ENCODE measurements around the gene TAAR1. TPM values are rescaled to one million over a fixed set of nuclear protein-coding genes. Genes with fewer than 3 reads are reported as not detected.
"Not testable (repeated sequence)": the region's sequence is repeated elsewhere in the genome, so short reads cannot be mapped to it uniquely, and the experiment has no call there.

TAAR1 gene
- polyA plus RNA-seq, 2 of the 4 experiments (the other 2 are of a cell fraction): not detected

GRCh38 chr6:132604635-132605152 is 54.3 kb downstream of the TAAR1 start:
- ChIA-PET CTCF (no interaction called here), POLR2A (no interaction called here)
- FAIRE-seq: no peak
- WGBS (ENCODE audit: missing lambda C conversion rate): 79% methylated on average over 8 of the region's 8 CpGs
- H3K27ac ChIP-seq: no peak overlapping the region
- no peaks in the 10 kb centered on the region for H3K4me1 ChIP-seq
- ATAC-seq: no peak
- no peak overlapping the region for H3K4me3 ChIP-seq
- H3K4me2 ChIP-seq: no peak overlapping the region
- TF ChIP-seq ELK1 (IDR thresholded peaks at IDR 0.05; ENCODE audit: low read depth, low read length): no peak
- no peak for TF ChIP-seq KDM5A (IDR thresholded peaks at IDR 0.05)
- DNase-seq (ENCODE audit: low read depth in 1 of 2, low spot score in 1 of 2): no peak
- no peaks in the 10 kb centered on the region for H3K9me3 ChIP-seq

GRCh38 chr6:132600900-132601299 is 58.1 kb downstream of the TAAR1 start:
- CTCF ChIA-PET, H3K4me3 ChIP-seq: not testable (repeated sequence)

GRCh38 chr6:132598473-132598872 is 60.5 kb downstream of the TAAR1 start:
- FAIRE-seq: no peak
- DNase-seq (ENCODE audit: low read depth in 1 of 2, low spot score in 1 of 2): peak; percentile 26 to 30
- peak; percentile 88 to 89; a peak in 5 of 6 replicates for ATAC-seq
- CTCF ChIA-PET: interaction anchor here (0.7 to 1.1 kb wide), 2 partner anchors 13 to 38 kb away, joined by 3 to 4 read pairs; no protein-coding TSS in a partner anchor
- no peaks in the 10 kb centered on the region for H3K4me1 ChIP-seq
- 24% methylated on average over 3 of the region's 3 CpGs for WGBS (ENCODE audit: missing lambda C conversion rate)
- POLR2A ChIA-PET: no interaction called here
- H3K4me3 ChIP-seq: no peak overlapping the region
- H3K27ac ChIP-seq: no peak overlapping the region
- H3K9me3 ChIP-seq: no peaks in the 10 kb centered on the region
- peak; percentile 19; the same call in 1 of the 3 replicates for TF ChIP-seq CTCF (IDR thresholded peaks at IDR 0.05)
- TF ChIP-seq NR3C1 (IDR thresholded peaks at IDR 0.05): no peak
- no peak overlapping the region for H3K4me2 ChIP-seq

More at GRCh38 chr6:132600900-132601299, 58.1 kb downstream of the TAAR1 start:
- H3K27ac ChIP-seq; POLR2A ChIA-PET; H3K9me3 ChIP-seq; FAIRE-seq; H3K4me1 ChIP-seq; DNase-seq (ENCODE audit: low read depth in 1 of 2, low spot score in 1 of 2); H3K4me2 ChIP-seq; ATAC-seq: not testable (repeated sequence)

- no peak for TF ChIP-seq ZNF302 (CRISPR knock-in tag; IDR thresholded peaks at IDR 0.05)
- no peak for TF ChIP-seq NR3C1 (IDR thresholded peaks at IDR 0.05)
- TF ChIP-seq CTCF (IDR thresholded peaks at IDR 0.05): no peak
- no peak for TF ChIP-seq E2F6 (IDR thresholded peaks at IDR 0.05; ENCODE audit: borderline replicate concordance, low read depth)
- TF ChIP-seq MAZ (IDR thresholded peaks at IDR 0.05; ENCODE audit: borderline replicate concordance, low read depth, low read length): no peak
- TF ChIP-seq RCOR1 (IDR thresholded peaks at IDR 0.05; ENCODE audit: low read depth, low read length): no peak
- ATAC-seq: no peak
- no peak overlapping the region for H3K4me3 ChIP-seq
- no peak for FAIRE-seq
- 81% methylated on average over 6 of the region's 6 CpGs for WGBS (ENCODE audit: missing lambda C conversion rate)
- POLR2A ChIA-PET: no interaction called here
- DNase-seq (ENCODE audit: low read depth in 1 of 2, low spot score in 1 of 2): no peak
- no peak overlapping the region for H3K4me2 ChIP-seq
- CTCF ChIA-PET: no interaction called here
- no peak overlapping the region for H3K27ac ChIP-seq
- no peaks in the 10 kb centered on the region for H3K9me3 ChIP-seq
- no peaks in the 10 kb centered on the region for H3K4me1 ChIP-seq
Observed at GRCh38 chr6:132596201-132596600, 62.8 kb downstream of the TAAR1 start.

Other genes with a start within 250 kb of the TAAR1 start
- 22.8 and 29.5 TPM in 2 replicates for gene STX7, start 146.1 kb downstream of the TAAR1 start, polyA plus RNA-seq (2011; rRNA removed)
- 18.4 to 19.8 TPM (median 19.2 TPM) in 3 replicates for gene STX7, start 146.1 kb downstream of the TAAR1 start, polyA plus RNA-seq (2017; fragmentation: RNase III; extraction: RNeasy Plus Mini Kit Qiagen cat#74134 plus additional on column Dnase treatment)
- gene TAAR9, start 120.9 kb downstream of the TAAR1 start, polyA plus RNA-seq (2011; rRNA removed): not detected in 2 replicates
- gene TAAR9, start 120.9 kb downstream of the TAAR1 start, polyA plus RNA-seq (2017; fragmentation: RNase III; extraction: RNeasy Plus Mini Kit Qiagen cat#74134 plus additional on column Dnase treatment): not detected in 3 replicates
- not detected in 2 replicates for gene TAAR8, start 106.5 kb downstream of the TAAR1 start, polyA plus RNA-seq (2011; rRNA removed)
- gene TAAR8, start 106.5 kb downstream of the TAAR1 start, polyA plus RNA-seq (2017; fragmentation: RNase III; extraction: RNeasy Plus Mini Kit Qiagen cat#74134 plus additional on column Dnase treatment): not detected in 3 replicates
- gene TAAR6, start 88.9 kb downstream of the TAAR1 start, polyA plus RNA-seq (2011; rRNA removed): not detected in 2 replicates
- gene TAAR6, start 88.9 kb downstream of the TAAR1 start, polyA plus RNA-seq (2017; fragmentation: RNase III; extraction: RNeasy Plus Mini Kit Qiagen cat#74134 plus additional on column Dnase treatment): not detected in 3 replicates
- not detected in 2 replicates for gene TAAR5, start 69.4 kb downstream of the TAAR1 start, polyA plus RNA-seq (2011; rRNA removed)
- gene TAAR5, start 69.4 kb downstream of the TAAR1 start, polyA plus RNA-seq (2017; fragmentation: RNase III; extraction: RNeasy Plus Mini Kit Qiagen cat#74134 plus additional on column Dnase treatment): not detected in 3 replicates
- not detected in 2 replicates for gene TAAR2, start 34.9 kb downstream of the TAAR1 start, polyA plus RNA-seq (2011; rRNA removed)
- gene TAAR2, start 34.9 kb downstream of the TAAR1 start, polyA plus RNA-seq (2017; fragmentation: RNase III; extraction: RNeasy Plus Mini Kit Qiagen cat#74134 plus additional on column Dnase treatment): not detected in 3 replicates
- 0.09 TPM in 2 replicates for gene VNN1, start 54.9 kb upstream of the TAAR1 start, polyA plus RNA-seq (2011; rRNA removed)
- 0.03 to 0.13 TPM in 2 of 3 replicates, not detected in the other for gene VNN1, start 54.9 kb upstream of the TAAR1 start, polyA plus RNA-seq (2017; fragmentation: RNase III; extraction: RNeasy Plus Mini Kit Qiagen cat#74134 plus additional on column Dnase treatment)
- 0.09 TPM in 1 of 2 replicates, not detected in the other for gene VNN2, start 98.7 kb upstream of the TAAR1 start, polyA plus RNA-seq (2011; rRNA removed)
- gene VNN2, start 98.7 kb upstream of the TAAR1 start, polyA plus RNA-seq (2017; fragmentation: RNase III; extraction: RNeasy Plus Mini Kit Qiagen cat#74134 plus additional on column Dnase treatment): 0.13 TPM in 1 of 3 replicates, not detected in the others
- gene SLC18B1, start 139.5 kb upstream of the TAAR1 start, polyA plus RNA-seq (2011; rRNA removed): 13.2 and 17.4 TPM in 2 replicates
- gene SLC18B1, start 139.5 kb upstream of the TAAR1 start, polyA plus RNA-seq (2017; fragmentation: RNase III; extraction: RNeasy Plus Mini Kit Qiagen cat#74134 plus additional on column Dnase treatment): 4.2 to 4.5 TPM (median 4.2 TPM) in 3 replicates
- 2,499 and 2,743 TPM in 2 replicates for gene RPS12, start 155.4 kb upstream of the TAAR1 start, polyA plus RNA-seq (2011; rRNA removed)
- 1,913 to 2,040 TPM (median 1,987 TPM) in 3 replicates for gene RPS12, start 155.4 kb upstream of the TAAR1 start, polyA plus RNA-seq (2017; fragmentation: RNase III; extraction: RNeasy Plus Mini Kit Qiagen cat#74134 plus additional on column Dnase treatment)